Upper lobe of left lung (tissue), 4 donors: ENCODE results near the gene TSHZ2.

Experiments
- EP300 ChIP-seq, 4 donors: sonication (generic); formaldehyde crosslinking; IDR thresholded peaks; one replicate each; pipeline ENCODE4 v1.5.1; 2017; ENCODE audit warnings: antibody characterized with exemption in 4 of 4, control low read depth in 2 of 4
- POLR2A ChIP-seq, 4 donors: fragments of 450-650 bp; IDR thresholded peaks; one replicate each; pipeline ENCODE4 v1.5.1; 2016 to 2017; ENCODE audit warnings: antibody characterized with exemption in 4 of 4, mild to moderate bottlenecking in 2 of 4
- TF ChIP-seq, protein P1 (sequence below), 6 experiments: fragments of 450-650 bp in 4 of 6; fragments of 200-600 bp in 2 of 6; sonication (generic) in 2 of 6; IDR thresholded peaks; one replicate each; pipeline ENCODE4 v1.5.1; 2016 to 2019; ENCODE audit warnings: antibody characterized with exemption in 6 of 6

DNA sequence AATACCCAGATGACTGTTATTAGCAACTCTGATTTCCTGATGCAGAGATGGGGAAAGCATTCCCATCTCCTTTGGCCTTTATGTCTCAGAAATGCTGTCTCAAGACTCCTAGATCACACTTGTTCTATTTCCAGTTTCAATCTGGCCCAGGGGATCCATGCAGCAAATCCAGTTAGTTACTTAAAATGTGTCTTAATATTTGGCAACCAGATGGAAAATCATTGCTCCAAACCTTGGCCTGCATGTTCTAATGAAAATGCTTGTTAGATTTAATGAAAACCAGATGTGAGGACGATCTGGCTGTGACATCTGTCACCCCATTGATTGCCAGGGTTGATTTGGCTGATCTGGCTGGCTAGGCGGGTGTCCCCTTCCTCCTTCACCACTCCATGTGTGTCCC, 125.2 kb downstream of the TSHZ2 start:
- TF ChIP-seq, protein P1, sequence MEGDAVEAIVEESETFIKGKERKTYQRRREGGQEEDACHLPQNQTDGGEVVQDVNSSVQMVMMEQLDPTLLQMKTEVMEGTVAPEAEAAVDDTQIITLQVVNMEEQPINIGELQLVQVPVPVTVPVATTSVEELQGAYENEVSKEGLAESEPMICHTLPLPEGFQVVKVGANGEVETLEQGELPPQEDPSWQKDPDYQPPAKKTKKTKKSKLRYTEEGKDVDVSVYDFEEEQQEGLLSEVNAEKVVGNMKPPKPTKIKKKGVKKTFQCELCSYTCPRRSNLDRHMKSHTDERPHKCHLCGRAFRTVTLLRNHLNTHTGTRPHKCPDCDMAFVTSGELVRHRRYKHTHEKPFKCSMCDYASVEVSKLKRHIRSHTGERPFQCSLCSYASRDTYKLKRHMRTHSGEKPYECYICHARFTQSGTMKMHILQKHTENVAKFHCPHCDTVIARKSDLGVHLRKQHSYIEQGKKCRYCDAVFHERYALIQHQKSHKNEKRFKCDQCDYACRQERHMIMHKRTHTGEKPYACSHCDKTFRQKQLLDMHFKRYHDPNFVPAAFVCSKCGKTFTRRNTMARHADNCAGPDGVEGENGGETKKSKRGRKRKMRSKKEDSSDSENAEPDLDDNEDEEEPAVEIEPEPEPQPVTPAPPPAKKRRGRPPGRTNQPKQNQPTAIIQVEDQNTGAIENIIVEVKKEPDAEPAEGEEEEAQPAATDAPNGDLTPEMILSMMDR (IDR thresholded peaks at IDR 0.05), result no peak
- TF ChIP-seq POLR2A (IDR thresholded peaks at IDR 0.05) (no peak), EP300 (IDR thresholded peaks at IDR 0.05) (no peak)
